ENCODE data around the gene CTXND2.
"Not testable (repeated sequence)": the region's sequence is repeated elsewhere in the genome, so short reads cannot be mapped to it uniquely, and the experiment has no call there.

The CTXND2 gene

GRCh38 chr1:150846473-150847146 is 40.3 kb upstream of the CTXND2 start:
- H3K27ac ChIP-seq = no peak overlapping the region
- no peaks in the 10 kb centered on the region for H3K4me1 ChIP-seq (ENCODE audit: control insufficient read depth in 1 of 2, insufficient read depth in 1 of 2, low read depth in 1 of 2, low read length in 1 of 2)
- H3K4me3 ChIP-seq (ENCODE audit: low read depth in 1 of 2, low read length in 1 of 2) = no peak overlapping the region
- no peaks in the 10 kb centered on the region for H3K27me3 ChIP-seq
- no peaks in the 10 kb centered on the region for H3K9me3 ChIP-seq
- peaks cover 12% of the 10 kb centered on the region for H3K36me3 ChIP-seq
- no peak for TF ChIP-seq CTCF (IDR thresholded peaks at IDR 0.05)

GRCh38 chr1:150850801-150851362 is 36.1 kb upstream of the CTXND2 start:
- H3K4me3 ChIP-seq (ENCODE audit: low read depth in 1 of 2, low read length in 1 of 2); H3K9me3 ChIP-seq; H3K27ac ChIP-seq; H3K36me3 ChIP-seq; H3K27me3 ChIP-seq: not testable (repeated sequence)
- H3K4me1 ChIP-seq (ENCODE audit: control insufficient read depth in 1 of 2, insufficient read depth in 1 of 2, low read depth in 1 of 2, low read length in 1 of 2) = peaks cover 19 to 22% of the 10 kb centered on the region in 2 experiments

- H3K9me3 ChIP-seq, H3K27me3 ChIP-seq: not testable (repeated sequence)
- Histone ChIP-seq H3K4me1 (ENCODE audit: control insufficient read depth in 1 of 2, insufficient read depth in 1 of 2, low read depth in 1 of 2, low read length in 1 of 2) (peaks cover 19 to 22% of the 10 kb centered on the region in 2 experiments), H3K36me3 (peaks cover 15% of the 10 kb centered on the region), H3K27ac (peak overlapping the region; percentile 76), H3K4me3 (ENCODE audit: low read depth in 1 of 2, low read length in 1 of 2) (peak overlapping the region in 1 of 2 experiments; percentile 39)
Measured at GRCh38 chr1:150852734-150853133, 34.2 kb upstream of the CTXND2 start.

GRCh38 chr1:150863724-150864123 is 23.2 kb upstream of the CTXND2 start:
- H3K27me3 ChIP-seq = no peaks in the 10 kb centered on the region
- H3K9me3 ChIP-seq = no peaks in the 10 kb centered on the region
- H3K4me3 ChIP-seq (ENCODE audit: low read depth in 1 of 2, low read length in 1 of 2) = no peak overlapping the region
- H3K4me1 ChIP-seq (ENCODE audit: control insufficient read depth in 1 of 2, insufficient read depth in 1 of 2, low read depth in 1 of 2, low read length in 1 of 2) = no peaks in the 10 kb centered on the region
- no peak overlapping the region for H3K27ac ChIP-seq
- H3K36me3 ChIP-seq = peaks cover 3% of the 10 kb centered on the region
- no peak for TF ChIP-seq CTCF (IDR thresholded peaks at IDR 0.05)

GRCh38 chr1:150864200-150864599 is 22.7 kb upstream of the CTXND2 start:
- not testable (repeated sequence) for H3K36me3 ChIP-seq; H3K9me3 ChIP-seq; H3K27ac ChIP-seq; H3K4me3 ChIP-seq (ENCODE audit: low read depth in 1 of 2, low read length in 1 of 2); H3K27me3 ChIP-seq; H3K4me1 ChIP-seq (ENCODE audit: control insufficient read depth in 1 of 2, insufficient read depth in 1 of 2, low read depth in 1 of 2, low read length in 1 of 2)

- no peak overlapping the region for H3K4me3 ChIP-seq (ENCODE audit: low read depth in 1 of 2, low read length in 1 of 2)
- H3K9me3 ChIP-seq = no peaks in the 10 kb centered on the region
- H3K27me3 ChIP-seq = no peaks in the 10 kb centered on the region
- peaks cover 5 to 8% of the 10 kb centered on the region in 2 experiments for H3K4me1 ChIP-seq (ENCODE audit: control insufficient read depth in 1 of 2, insufficient read depth in 1 of 2, low read depth in 1 of 2, low read length in 1 of 2)
- TF ChIP-seq CTCF (IDR thresholded peaks at IDR 0.05) = no peak
- peaks cover 18% of the 10 kb centered on the region for H3K36me3 ChIP-seq
- H3K27ac ChIP-seq = no peak overlapping the region
Measured at GRCh38 chr1:150869683-150870082, 17.3 kb upstream of the CTXND2 start.

GRCh38 chr1:150872572-150872971 is 14.4 kb upstream of the CTXND2 start:
- TF ChIP-seq CTCF (IDR thresholded peaks at IDR 0.05) = no peak
- Histone ChIP-seq H3K4me3 (ENCODE audit: low read depth in 1 of 2, low read length in 1 of 2) (no peak overlapping the region), H3K27me3 (no peaks in the 10 kb centered on the region), H3K9me3 (no peaks in the 10 kb centered on the region), H3K4me1 (ENCODE audit: control insufficient read depth in 1 of 2, insufficient read depth in 1 of 2, low read depth in 1 of 2, low read length in 1 of 2) (peaks cover 30% of the 10 kb centered on the region in 2 experiments), H3K27ac (no peak overlapping the region), H3K36me3 (peaks cover 18% of the 10 kb centered on the region)
